HepG2 (cell line): ENCODE results near the gene TREML1. TPM values are rescaled to one million over a fixed set of nuclear protein-coding genes. Genes with fewer than 3 reads are reported as not detected.

Source experiments
- ATAC-seq: fragments of 200-7000 bp; cut with Tn5 transposase; 3 replicates; pipeline ENCODE4 v1.9.1; 2020; ENCODE audit warnings: mild to moderate bottlenecking, moderate library complexity
- BruUV-seq: library from RNA; stranded (reverse); fragments of 400-500 nt; replicated peaks from 2 replicates; lab custom pipeline; 2021; lab: Mats Ljungman, UMichigan
- CTCF ChIA-PET: fragments of 300-600 bp; formaldehyde crosslinking; extraction: SDS; loops from one replicate; lab custom pipeline; 2021; ENCODE audit warnings: low total read pairs, inconsistent platforms, low intra/inter-chr PET ratio; lab: Yijun Ruan, JAX
- POLR2A ChIA-PET: fragments of 350-600 bp; sonication (Branson Sonifier 250); formaldehyde crosslinking; loops from one replicate; lab custom pipeline; 2020; ENCODE audit warnings: antibody characterized with exemption, inconsistent platforms; lab: Yijun Ruan, JAX
- DNase-seq: peaks from one replicate; pipeline ENCODE4 v3.0.0-alpha.2; 2015; ENCODE audit warnings: low spot score
- FAIRE-seq: peaks from 3 replicates; lab custom pipeline; 2011; peaks lifted over from hg19 to GRCh38; lab: Jason Lieb, UNC
- H2AFZ ChIP-seq: one replicate; pipeline ENCODE4 v1.6.1; 2011; ENCODE audit warnings: low read length, inconsistent platforms
- H3K27ac ChIP-seq: fragments of 300-600 bp; 3 replicates; pipeline ENCODE4 v1.8.0; 2011; ENCODE audit warnings: mixed run types, mild to moderate bottlenecking, mixed read lengths, low read length, inconsistent platforms; ENCODE audit not compliant: insufficient read depth; ENCODE audit errors: extremely low read length
- H3K27me3 ChIP-seq, 2 experiments: fragments of 200-600 bp in 1 of 2; 2 replicates in 1 of 2; 3 replicates in 1 of 2; pipeline versions ENCODE4 v1.6.0 to v1.8.0; 2011; ENCODE audit warnings: low read length in 2 of 2, mild to moderate bottlenecking in 2 of 2, moderate library complexity in 2 of 2, inconsistent platforms in 1 of 2; ENCODE audit not compliant: insufficient read depth in 2 of 2, control insufficient read depth in 1 of 2
- H3K36me3 ChIP-seq, 2 experiments: fragments of 200-600 bp in 1 of 2; replicated peaks in 1 of 2; 2 replicates in 1 of 2; 3 replicates in 1 of 2; pipeline versions ENCODE4 v1.5.1 to v1.8.0; 2011; ENCODE audit warnings: low read length in 2 of 2, inconsistent platforms in 1 of 2; ENCODE audit not compliant: insufficient read depth in 2 of 2, control insufficient read depth in 1 of 2
- H3K4me1 ChIP-seq: 2 replicates; pipeline ENCODE4 v1.5.1; 2012; ENCODE audit warnings: low read length, inconsistent platforms; ENCODE audit not compliant: insufficient read depth
- H3K4me2 ChIP-seq: 2 replicates; pipeline ENCODE4 v1.6.0; 2011; ENCODE audit warnings: low read depth, low read length, inconsistent platforms
- H3K4me3 ChIP-seq, 3 experiments: fragments of 200-600 bp in 1 of 3; sonication (generic), shearing (Covaris generic) in 1 of 3; replicated peaks in 1 of 3; 2 replicates each; pipeline ENCODE4 v1.5.1; 2011 to 2016; ENCODE audit warnings: low read length in 3 of 3, inconsistent platforms in 2 of 3, low read depth in 2 of 3, mild to moderate bottlenecking in 2 of 3, control low read depth in 1 of 3, mixed read lengths in 1 of 3; ENCODE audit not compliant: insufficient read depth in 1 of 3
- H3K79me2 ChIP-seq: one replicate; pipeline ENCODE4 v1.6.1; 2011; ENCODE audit warnings: low read length, inconsistent platforms; ENCODE audit not compliant: insufficient read depth
- H3K9ac ChIP-seq: 2 replicates; pipeline ENCODE4 v1.6.0; 2011; ENCODE audit warnings: mild to moderate bottlenecking, low read depth, low read length, inconsistent platforms; ENCODE audit not compliant: insufficient read depth
- H3K9me3 ChIP-seq: 2 replicates; pipeline ENCODE4 v1.5.1; 2012; ENCODE audit warnings: mild to moderate bottlenecking, low read length
- H4K20me1 ChIP-seq: 2 replicates; pipeline ENCODE4 v1.6.0; 2011; ENCODE audit warnings: inconsistent platforms, mild to moderate bottlenecking, low read length, moderate library complexity; ENCODE audit not compliant: insufficient read depth
- GPN1 ChIP-seq: sonication (generic); formaldehyde crosslinking; IDR thresholded peaks from 2 replicates; pipeline ENCODE4 v1.5.1; 2020; ENCODE audit warnings: missing genetic modification reagents, borderline replicate concordance
- HNF4A ChIP-seq: sonication (generic); formaldehyde crosslinking; IDR thresholded peaks from 2 replicates; pipeline ENCODE4 v1.4.0; 2020; ENCODE audit warnings: missing genetic modification reagents
- IKZF1 ChIP-seq: fragments of 450-650 bp; IDR thresholded peaks from 2 replicates; pipeline ENCODE4 v1.7.1; 2016
- MXI1 ChIP-seq: IDR thresholded peaks from 3 replicates; pipeline ENCODE4 v1.6.1; 2012; ENCODE audit warnings: low read depth, low read length, inconsistent platforms, borderline replicate concordance
- REPIN1 ChIP-seq: sonication (generic); formaldehyde crosslinking; IDR thresholded peaks from 2 replicates; pipeline ENCODE4 v1.8.0; 2022; ENCODE audit warnings: missing genetic modification reagents, low read depth, mild to moderate bottlenecking, borderline replicate concordance
- ZNF484 ChIP-seq: sonication (generic); formaldehyde crosslinking; IDR thresholded peaks from 2 replicates; pipeline ENCODE4 v1.5.1; 2020; ENCODE audit warnings: mild to moderate bottlenecking, low read depth, missing genetic modification reagents, borderline replicate concordance
- WGBS: methylation state at CpG from one replicate; pipeline ENCODE4 v1.1.6; 2017; ENCODE audit warnings: low lambda C conversion rate; 5-methylcytosine and 5-hydroxymethylcytosine counted together
- in situ Hi-C: cut with HindIII; loops from 2 replicates; pipeline ENCODE4 v1.10.0; 2017; ENCODE audit warnings: low pct_unique_long_range_greater_than_20kb; ENCODE audit not compliant: extremely low pct_ligation_motif_present
- intact Hi-C: fragments of 100-400 bp; cut with micrococcal nuclease; formaldehyde crosslinking; loops from one replicate; pipeline ENCODE4 v1.10.0; 2022; ENCODE audit not compliant: unreplicated experiment
- polyA plus RNA-seq, 8 experiments: library from polyadenylated mRNA; depleted of rRNA in 3 of 8; stranded (reverse) in 7 of 8; unstranded in 1 of 8; fragments of >200 nt; fragmentation: Illumina TruSeq in 4 of 8; extraction: Trizol in 4 of 8; gene quantifications; 2 replicates each; pipeline versions ENCODE4 v1.2.1 to v1.2.3, GENCODE V29; 2011 to 2016; ENCODE audit warnings: low read depth in 4 of 8, missing spikeins in 1 of 8, mixed read lengths in 1 of 8; ENCODE audit not compliant: insufficient read depth in 1 of 8
- total RNA-seq, 5 experiments: library from RNA; depleted of rRNA; stranded (reverse); fragments of >200 nt; fragmentation: Illumina TruSeq; extraction: Trizol; gene quantifications; 2 replicates each; pipeline ENCODE4 v1.2.3, GENCODE V29; 2016; ENCODE audit warnings: low read depth in 1 of 5
- TF ChIP-seq, protein P1 (sequence below): sonication (generic); formaldehyde crosslinking; IDR thresholded peaks from one replicate; pipeline ENCODE4 v1.5.1; 2020; ENCODE audit warnings: mild to moderate bottlenecking, missing genetic modification reagents; ENCODE audit errors: not compliant biosample characterization
- TF ChIP-seq, protein P2 (sequence below): sonication (generic); formaldehyde crosslinking; IDR thresholded peaks from 2 replicates; pipeline ENCODE4 v1.4.0; 2020; ENCODE audit warnings: missing genetic modification reagents
- TF ChIP-seq, protein P3 (sequence below): sonication (generic); formaldehyde crosslinking; IDR thresholded peaks from 2 replicates; pipeline ENCODE4 v1.4.0; 2020; ENCODE audit warnings: missing genetic modification reagents

The TREML1 gene
- total and polyA plus RNA-seq, 2 of the 13 experiments (the other 11 are each of a cell fraction or from before 2014, with no cell fraction given) = not detected

DNA sequence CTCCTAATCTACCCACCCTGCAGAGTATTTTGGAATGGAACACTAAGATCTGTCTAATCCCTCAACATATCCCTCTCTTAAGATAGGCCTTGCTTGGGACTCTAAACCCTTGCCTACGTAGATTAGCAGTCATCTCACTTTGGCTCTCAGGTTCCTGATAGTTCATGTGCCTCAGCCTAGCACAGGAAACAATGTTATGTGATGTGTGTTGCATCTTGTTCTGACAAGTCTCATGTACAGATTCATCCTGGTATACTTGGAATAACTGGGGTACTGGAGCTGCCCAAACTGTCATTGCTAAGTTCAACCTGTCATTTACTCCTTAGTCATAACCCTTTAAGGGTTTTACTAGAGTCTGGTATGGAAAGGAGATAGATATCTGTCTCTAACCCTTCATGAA, 34.1 kb downstream of the TREML1 start:
- intact Hi-C loops (no loop called here), in situ Hi-C loops (no loop called here)
- peaks cover 5% of the 10 kb centered on the region for H3K4me1 ChIP-seq
- POLR2A ChIA-PET = no interaction called here
- no peaks in the 10 kb centered on the region for H3K9me3 ChIP-seq
- WGBS = 19% methylated on average over 1 of the region's 1 CpG
- H3K79me2 ChIP-seq = no peaks in the 10 kb centered on the region
- FAIRE-seq (no peak), DNase-seq (no peak)
- no peaks in the 10 kb centered on the region for H4K20me1 ChIP-seq
- H3K4me3 ChIP-seq = no peak overlapping the region
- H3K27ac ChIP-seq = no peak overlapping the region
- H3K9ac ChIP-seq = no peak overlapping the region
- H3K27me3 ChIP-seq = peaks cover 0 to 1% of the 10 kb centered on the region in 2 experiments; a peak in 1 of 5 replicates
- H3K4me2 ChIP-seq = no peak overlapping the region
- no TSS peak for BruUV-seq
- TF ChIP-seq, protein P1, sequence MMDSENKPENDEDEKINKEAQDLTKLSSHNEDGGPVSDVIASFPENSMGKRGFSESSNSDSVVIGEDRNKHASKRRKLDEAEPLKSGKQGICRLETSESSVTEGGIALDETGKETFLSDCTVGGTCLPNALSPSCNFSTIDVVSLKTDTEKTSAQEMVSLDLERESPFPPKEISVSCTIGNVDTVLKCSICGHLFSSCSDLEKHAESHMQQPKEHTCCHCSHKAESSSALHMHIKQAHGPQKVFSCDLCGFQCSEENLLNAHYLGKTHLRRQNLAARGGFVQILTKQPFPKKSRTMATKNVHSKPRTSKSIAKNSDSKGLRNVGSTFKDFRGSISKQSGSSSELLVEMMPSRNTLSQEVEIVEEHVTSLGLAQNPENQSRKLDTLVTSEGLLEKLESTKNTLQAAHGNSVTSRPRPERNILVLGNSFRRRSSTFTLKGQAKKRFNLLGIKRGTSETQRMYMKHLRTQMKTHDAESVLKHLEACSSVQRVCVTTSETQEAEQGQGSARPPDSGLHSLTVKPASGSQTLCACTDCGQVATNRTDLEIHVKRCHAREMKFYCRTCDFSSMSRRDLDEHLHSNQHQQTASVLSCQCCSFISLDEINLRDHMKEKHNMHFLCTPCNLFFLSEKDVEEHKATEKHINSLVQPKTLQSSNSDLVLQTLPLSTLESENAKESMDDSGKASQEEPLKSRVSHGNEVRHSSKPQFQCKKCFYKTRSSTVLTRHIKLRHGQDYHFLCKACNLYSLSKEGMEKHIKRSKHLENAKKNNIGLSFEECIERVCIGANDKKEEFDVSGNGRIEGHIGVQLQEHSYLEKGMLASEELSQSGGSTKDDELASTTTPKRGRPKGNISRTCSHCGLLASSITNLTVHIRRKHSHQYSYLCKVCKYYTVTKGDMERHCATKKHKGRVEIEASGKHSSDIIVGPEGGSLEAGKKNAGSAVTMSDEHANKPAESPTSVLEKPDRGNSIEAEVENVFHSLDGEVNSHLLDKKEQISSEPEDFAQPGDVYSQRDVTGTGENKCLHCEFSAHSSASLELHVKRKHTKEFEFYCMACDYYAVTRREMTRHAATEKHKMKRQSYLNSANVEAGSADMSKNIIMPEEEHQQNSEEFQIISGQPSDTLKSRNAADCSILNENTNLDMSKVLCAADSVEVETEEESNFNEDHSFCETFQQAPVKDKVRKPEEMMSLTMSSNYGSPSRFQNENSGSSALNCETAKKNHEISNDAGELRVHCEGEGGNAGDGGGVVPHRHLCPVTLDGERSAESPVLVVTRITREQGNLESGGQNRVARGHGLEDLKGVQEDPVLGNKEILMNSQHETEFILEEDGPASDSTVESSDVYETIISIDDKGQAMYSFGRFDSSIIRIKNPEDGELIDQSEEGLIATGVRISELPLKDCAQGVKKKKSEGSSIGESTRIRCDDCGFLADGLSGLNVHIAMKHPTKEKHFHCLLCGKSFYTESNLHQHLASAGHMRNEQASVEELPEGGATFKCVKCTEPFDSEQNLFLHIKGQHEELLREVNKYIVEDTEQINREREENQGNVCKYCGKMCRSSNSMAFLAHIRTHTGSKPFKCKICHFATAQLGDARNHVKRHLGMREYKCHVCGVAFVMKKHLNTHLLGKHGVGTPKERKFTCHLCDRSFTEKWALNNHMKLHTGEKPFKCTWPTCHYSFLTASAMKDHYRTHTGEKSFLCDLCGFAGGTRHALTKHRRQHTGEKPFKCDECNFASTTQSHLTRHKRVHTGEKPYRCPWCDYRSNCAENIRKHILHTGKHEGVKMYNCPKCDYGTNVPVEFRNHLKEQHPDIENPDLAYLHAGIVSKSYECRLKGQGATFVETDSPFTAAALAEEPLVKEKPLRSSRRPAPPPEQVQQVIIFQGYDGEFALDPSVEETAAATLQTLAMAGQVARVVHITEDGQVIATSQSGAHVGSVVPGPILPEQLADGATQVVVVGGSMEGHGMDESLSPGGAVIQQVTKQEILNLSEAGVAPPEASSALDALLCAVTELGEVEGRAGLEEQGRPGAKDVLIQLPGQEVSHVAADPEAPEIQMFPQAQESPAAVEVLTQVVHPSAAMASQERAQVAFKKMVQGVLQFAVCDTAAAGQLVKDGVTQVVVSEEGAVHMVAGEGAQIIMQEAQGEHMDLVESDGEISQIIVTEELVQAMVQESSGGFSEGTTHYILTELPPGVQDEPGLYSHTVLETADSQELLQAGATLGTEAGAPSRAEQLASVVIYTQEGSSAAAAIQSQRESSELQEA (CRISPR knock-in tag) = no peak
- no peak for TF ChIP-seq HNF4A (CRISPR knock-in tag)
- TF ChIP-seq MXI1 = no peak
- TF ChIP-seq ZNF484 = no peak
- TF ChIP-seq REPIN1 (CRISPR knock-in tag) = no peak
- no peak for TF ChIP-seq IKZF1
- TF ChIP-seq, protein P2, sequence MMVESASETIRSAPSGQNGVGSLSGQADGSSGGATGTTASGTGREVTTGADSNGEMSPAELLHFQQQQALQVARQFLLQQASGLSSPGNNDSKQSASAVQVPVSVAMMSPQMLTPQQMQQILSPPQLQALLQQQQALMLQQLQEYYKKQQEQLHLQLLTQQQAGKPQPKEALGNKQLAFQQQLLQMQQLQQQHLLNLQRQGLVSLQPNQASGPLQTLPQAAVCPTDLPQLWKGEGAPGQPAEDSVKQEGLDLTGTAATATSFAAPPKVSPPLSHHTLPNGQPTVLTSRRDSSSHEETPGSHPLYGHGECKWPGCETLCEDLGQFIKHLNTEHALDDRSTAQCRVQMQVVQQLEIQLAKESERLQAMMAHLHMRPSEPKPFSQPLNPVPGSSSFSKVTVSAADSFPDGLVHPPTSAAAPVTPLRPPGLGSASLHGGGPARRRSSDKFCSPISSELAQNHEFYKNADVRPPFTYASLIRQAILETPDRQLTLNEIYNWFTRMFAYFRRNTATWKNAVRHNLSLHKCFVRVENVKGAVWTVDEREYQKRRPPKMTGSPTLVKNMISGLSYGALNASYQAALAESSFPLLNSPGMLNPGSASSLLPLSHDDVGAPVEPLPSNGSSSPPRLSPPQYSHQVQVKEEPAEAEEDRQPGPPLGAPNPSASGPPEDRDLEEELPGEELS (CRISPR knock-in tag) = no peak
- no peak for TF ChIP-seq GPN1 (CRISPR knock-in tag)
- TF ChIP-seq, protein P3, sequence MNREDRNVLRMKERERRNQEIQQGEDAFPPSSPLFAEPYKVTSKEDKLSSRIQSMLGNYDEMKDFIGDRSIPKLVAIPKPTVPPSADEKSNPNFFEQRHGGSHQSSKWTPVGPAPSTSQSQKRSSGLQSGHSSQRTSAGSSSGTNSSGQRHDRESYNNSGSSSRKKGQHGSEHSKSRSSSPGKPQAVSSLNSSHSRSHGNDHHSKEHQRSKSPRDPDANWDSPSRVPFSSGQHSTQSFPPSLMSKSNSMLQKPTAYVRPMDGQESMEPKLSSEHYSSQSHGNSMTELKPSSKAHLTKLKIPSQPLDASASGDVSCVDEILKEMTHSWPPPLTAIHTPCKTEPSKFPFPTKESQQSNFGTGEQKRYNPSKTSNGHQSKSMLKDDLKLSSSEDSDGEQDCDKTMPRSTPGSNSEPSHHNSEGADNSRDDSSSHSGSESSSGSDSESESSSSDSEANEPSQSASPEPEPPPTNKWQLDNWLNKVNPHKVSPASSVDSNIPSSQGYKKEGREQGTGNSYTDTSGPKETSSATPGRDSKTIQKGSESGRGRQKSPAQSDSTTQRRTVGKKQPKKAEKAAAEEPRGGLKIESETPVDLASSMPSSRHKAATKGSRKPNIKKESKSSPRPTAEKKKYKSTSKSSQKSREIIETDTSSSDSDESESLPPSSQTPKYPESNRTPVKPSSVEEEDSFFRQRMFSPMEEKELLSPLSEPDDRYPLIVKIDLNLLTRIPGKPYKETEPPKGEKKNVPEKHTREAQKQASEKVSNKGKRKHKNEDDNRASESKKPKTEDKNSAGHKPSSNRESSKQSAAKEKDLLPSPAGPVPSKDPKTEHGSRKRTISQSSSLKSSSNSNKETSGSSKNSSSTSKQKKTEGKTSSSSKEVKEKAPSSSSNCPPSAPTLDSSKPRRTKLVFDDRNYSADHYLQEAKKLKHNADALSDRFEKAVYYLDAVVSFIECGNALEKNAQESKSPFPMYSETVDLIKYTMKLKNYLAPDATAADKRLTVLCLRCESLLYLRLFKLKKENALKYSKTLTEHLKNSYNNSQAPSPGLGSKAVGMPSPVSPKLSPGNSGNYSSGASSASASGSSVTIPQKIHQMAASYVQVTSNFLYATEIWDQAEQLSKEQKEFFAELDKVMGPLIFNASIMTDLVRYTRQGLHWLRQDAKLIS = no peak
- TF ChIP-seq, all 625 proteins: peak for 0
- no peaks in the 10 kb centered on the region for H3K36me3 ChIP-seq
- CTCF ChIA-PET = no interaction called here
- no peak overlapping the region for H2AFZ ChIP-seq
- no peak for ATAC-seq
